B cell (primary cell): ENCODE measurements around the gene GNS. TPM values are rescaled to one million over a fixed set of nuclear protein-coding genes. Genes with fewer than 3 reads are reported as not detected.
"Not testable (repeated sequence)": the region's sequence is repeated elsewhere in the genome, so short reads cannot be mapped to it uniquely, and the experiment has no call there.

Source experiments
- ATAC-seq: fragments of 200-7000 bp; cut with Tn5 transposase; one replicate; pipeline ENCODE4 v1.10.0; 2021; ENCODE audit warnings: low read depth, mild to moderate bottlenecking, moderate number of reproducible peaks, moderate library complexity
- CTCF ChIA-PET: fragments of 350-600 bp; sonication (Branson Sonifier 250); formaldehyde crosslinking; loops from one replicate; lab custom pipeline; 2021; ENCODE audit warnings: antibody characterized with exemption, inconsistent platforms; lab: Charles Lee
- POLR2A ChIA-PET: fragments of 350-600 bp; sonication (Branson Sonifier 250); formaldehyde crosslinking; loops from one replicate; lab custom pipeline; 2021; ENCODE audit warnings: antibody characterized with exemption; lab: Charles Lee
- DNase-seq: peaks from one replicate; pipeline ENCODE4 v3.0.0; 2013
- H2AFZ ChIP-seq: 2 replicates; pipeline ENCODE4 v1.6.1; 2012; ENCODE audit warnings: mild to moderate bottlenecking, low read depth, low read length; ENCODE audit not compliant: insufficient read depth, poor library complexity, severe bottlenecking
- H3K27ac ChIP-seq, 2 donors: 1 replicate in 1 of 2; 2 replicates in 1 of 2; pipeline ENCODE4 v1.5.1; 2012 to 2013; ENCODE audit warnings: low read length in 2 of 2, mild to moderate bottlenecking in 2 of 2, moderate library complexity in 1 of 2
- H3K27me3 ChIP-seq, 4 experiments: fragments of 200-600 bp in 1 of 4; sonication (generic) in 1 of 4; replicated peaks in 1 of 4; 1 replicate in 2 of 4; 2 replicates in 2 of 4; pipeline versions ENCODE4 v1.6.1 to v1.7.0; 2013 to 2016; ENCODE audit warnings: low read length in 3 of 4, mild to moderate bottlenecking in 2 of 4, mixed read lengths in 1 of 4, moderate library complexity in 1 of 4; ENCODE audit not compliant: insufficient read depth in 4 of 4, control insufficient read depth in 3 of 4; ENCODE audit errors: control extremely low read depth in 1 of 4
- H3K36me3 ChIP-seq, 2 experiments: replicated peaks in 1 of 2; 1 replicate in 1 of 2; 2 replicates in 1 of 2; pipeline versions ENCODE4 v1.6.1 to v1.7.1; 2013; ENCODE audit warnings: low read length in 1 of 2; ENCODE audit not compliant: insufficient read depth in 2 of 2, control insufficient read depth in 1 of 2; ENCODE audit errors: control extremely low read depth in 1 of 2, extremely low read depth in 1 of 2
- H3K4me1 ChIP-seq, 2 donors: fragments of 200-600 bp in 1 of 2; sonication (generic) in 1 of 2; 1 replicate in 1 of 2; 2 replicates in 1 of 2; pipeline versions ENCODE4 v1.5.1 to v1.6.1; 2013 to 2017; ENCODE audit warnings: low read length in 2 of 2; ENCODE audit not compliant: control insufficient read depth in 2 of 2, insufficient read depth in 2 of 2
- H3K4me2 ChIP-seq: replicated peaks from 2 replicates; pipeline ENCODE3; 2012; ENCODE audit warnings: mild to moderate bottlenecking, low read depth, low read length; ENCODE audit not compliant: poor library complexity, severe bottlenecking
- H3K4me3 ChIP-seq, 5 experiments: fragments of 200-600 bp in 1 of 5; sonication (generic) in 1 of 5; 1 replicate in 3 of 5; 2 replicates in 2 of 5; pipeline versions ENCODE4 v1.5.1 to v1.7.0; 2011 to 2016; ENCODE audit warnings: low read length in 4 of 5, mild to moderate bottlenecking in 4 of 5, low read depth in 2 of 5, control low read depth in 1 of 5, moderate library complexity in 1 of 5; ENCODE audit not compliant: insufficient read depth in 1 of 5; ENCODE audit errors: control extremely low read depth in 1 of 5, extremely low read depth in 1 of 5
- H3K79me2 ChIP-seq: fragments of 200-600 bp; sonication (generic); one replicate; pipeline ENCODE4 v1.6.0; 2016; ENCODE audit warnings: low read length; ENCODE audit not compliant: control insufficient read depth, insufficient read depth
- H3K9ac ChIP-seq: fragments of 200-600 bp; sonication (generic); 2 replicates; pipeline ENCODE4 v1.6.1; 2017; ENCODE audit warnings: mild to moderate bottlenecking, low read length, moderate library complexity
- H3K9me3 ChIP-seq, 3 donors: one replicate each; pipeline versions ENCODE4 v1.6.1 to v1.7.1; 2013; ENCODE audit warnings: low read length in 2 of 3; ENCODE audit not compliant: control insufficient read depth in 2 of 3, insufficient read depth in 1 of 3; ENCODE audit errors: control extremely low read depth in 1 of 3
- H4K20me1 ChIP-seq: 2 replicates; pipeline ENCODE4 v1.6.0; 2012; ENCODE audit warnings: mild to moderate bottlenecking, low read length; ENCODE audit not compliant: insufficient read depth, control insufficient read depth, poor library complexity, severe bottlenecking
- H3K27ac Mint-ChIP-seq: one replicate; pipeline ENCODE4 v1.8.0; 2021; ENCODE audit warnings: mixed read lengths
- H3K27me3 Mint-ChIP-seq: one replicate; pipeline ENCODE4 v1.8.0; 2021; ENCODE audit warnings: mixed read lengths
- H3K4me1 Mint-ChIP-seq: one replicate; pipeline ENCODE4 v1.8.0; 2021; ENCODE audit warnings: mixed read lengths
- H3K4me3 Mint-ChIP-seq: one replicate; pipeline ENCODE4 v1.8.0; 2021; ENCODE audit warnings: mixed read lengths
- H3K9me3 Mint-ChIP-seq: one replicate; pipeline ENCODE4 v1.8.0; 2022; ENCODE audit warnings: mixed read lengths; ENCODE audit not compliant: insufficient read depth
- EZH2 ChIP-seq: IDR thresholded peaks from 2 replicates; pipeline ENCODE4 v1.6.1; 2012; ENCODE audit warnings: borderline replicate concordance, low read depth, mild to moderate bottlenecking, moderate library complexity, low read length; ENCODE audit not compliant: insufficient read depth, poor library complexity, severe bottlenecking
- intact Hi-C: fragments of 100-400 bp; cut with micrococcal nuclease; formaldehyde crosslinking; loops from one replicate; pipeline ENCODE4 v1.10.0; 2022
- polyA plus RNA-seq: library from polyadenylated mRNA; depleted of rRNA; stranded (reverse); fragments of >200 nt; gene quantifications from 2 replicates; pipeline ENCODE4 v1.2.3, GENCODE V29; 2012
- total RNA-seq, 2 donors: library from RNA; stranded (reverse); fragments of 120-200 nt in 1 of 2; gene quantifications; 1 replicate in 1 of 2; 2 replicates in 1 of 2; pipeline versions ENCODE4 v1.2.3 to v1.2.4, GENCODE V29; 2013 to 2022
- TF ChIP-seq, protein P1 (sequence below): fragments of 200-600 bp; IDR thresholded peaks from one replicate; pipeline ENCODE4 v1.8.0; 2022; ENCODE audit warnings: antibody characterized with exemption, mild to moderate bottlenecking

The GNS gene
- total and polyA plus RNA-seq, 2 donors (not counting 1 experiment from before 2014, with no cell fraction given): 7.0 to 26.7 TPM

DNA sequence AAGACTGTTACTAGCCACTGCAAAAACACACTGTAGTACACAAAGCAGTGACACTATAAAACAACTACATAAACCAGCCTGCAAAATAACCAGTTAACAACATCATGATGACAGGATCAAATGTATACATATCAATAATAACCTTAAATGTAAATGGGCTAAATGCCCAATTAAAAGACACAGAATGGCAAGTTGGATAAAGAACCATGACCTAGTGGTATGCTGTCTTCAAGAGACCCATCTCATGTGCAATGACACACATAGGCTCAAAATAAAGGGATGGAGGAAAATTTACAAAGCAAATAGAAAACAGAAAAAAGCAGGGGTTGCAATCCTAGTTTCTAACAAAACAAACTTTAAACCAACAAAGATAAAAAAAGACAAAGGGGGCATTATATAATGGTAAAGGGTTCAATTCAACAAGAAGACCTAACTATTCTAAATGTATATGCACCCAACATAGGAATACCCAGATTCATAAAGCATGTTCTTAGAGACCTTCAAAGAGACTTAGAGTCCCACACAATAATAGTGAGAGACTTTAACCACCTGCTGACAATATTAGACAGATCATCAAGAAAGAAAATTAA lies 16.0 kb upstream of the GNS start:
- H3K27ac Mint-ChIP-seq, intact Hi-C loops, H3K4me3 Mint-ChIP-seq, POLR2A ChIA-PET, ATAC-seq, H3K9ac ChIP-seq, H3K79me2 ChIP-seq, H3K4me3 ChIP-seq, H2AFZ ChIP-seq, H3K4me1 Mint-ChIP-seq, DNase-seq, H4K20me1 ChIP-seq, H3K4me2 ChIP-seq, H3K36me3 ChIP-seq, H3K27ac ChIP-seq, H3K4me1 ChIP-seq: not testable (repeated sequence)
- CTCF ChIA-PET: interaction anchor here (2.3 kb wide), 1 partner anchor 21 kb away, joined by 10 read pairs; no protein-coding TSS in a partner anchor
- Histone ChIP-seq H3K27me3 (peaks cover 0 to 32% (median 14%) of the 10 kb centered on the region in 4 experiments), H3K9me3 (peaks cover 12 to 25% (median 24%) of the 10 kb centered on the region in 3 donors)
- peaks cover 65% of the 10 kb centered on the region for H3K27me3 Mint-ChIP-seq
- H3K9me3 Mint-ChIP-seq: peaks cover 15% of the 10 kb centered on the region

DNA sequence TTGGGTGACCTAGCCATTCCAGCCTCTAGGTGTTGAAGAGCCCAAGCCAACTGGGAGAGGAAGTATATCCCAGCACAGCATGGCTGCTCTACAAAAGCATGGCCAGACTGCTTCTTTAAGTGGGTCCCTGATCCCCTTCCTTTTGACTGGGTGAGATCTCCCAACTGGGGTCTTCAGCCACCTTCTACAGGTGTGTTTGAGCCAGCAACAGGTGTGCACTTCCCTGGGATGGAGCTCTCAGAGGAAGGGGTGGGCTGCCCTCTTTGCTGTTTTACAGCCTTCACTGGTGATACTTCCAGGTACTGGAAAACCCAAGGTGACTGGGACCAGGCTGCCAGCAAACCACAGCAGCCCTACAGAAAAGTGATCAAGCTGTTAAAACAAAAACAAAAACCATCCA lies 14.2 kb upstream of the GNS start:
- peaks cover 49% of the 10 kb centered on the region for H3K27me3 Mint-ChIP-seq
- H3K9me3 Mint-ChIP-seq: peaks cover 15% of the 10 kb centered on the region

More for the DNA sequence above, 14.2 kb upstream of the GNS start:
- Histone ChIP-seq H3K9ac (no peak overlapping the region), H3K9me3 (peaks cover 12 to 25% (median 24%) of the 10 kb centered on the region in 3 donors), H3K79me2 (no peaks in the 10 kb centered on the region), H3K4me1 (no peaks in the 10 kb centered on the region), H3K36me3 (no peaks in the 10 kb centered on the region), H3K27ac (no peak overlapping the region), H2AFZ (no peak overlapping the region), H4K20me1 (no peaks in the 10 kb centered on the region), H3K4me3 (no peak overlapping the region), H3K4me2 (no peak overlapping the region), H3K27me3 (peaks cover 0 to 21% (median 3%) of the 10 kb centered on the region in 4 experiments)
- intact Hi-C loops: no loop called here
- Mint-ChIP-seq H3K4me1 (no peaks in the 10 kb centered on the region), H3K4me3 (no peak overlapping the region), H3K27ac (no peak overlapping the region)
- TF ChIP-seq EZH2: no peak
- TF ChIP-seq, protein P1, sequence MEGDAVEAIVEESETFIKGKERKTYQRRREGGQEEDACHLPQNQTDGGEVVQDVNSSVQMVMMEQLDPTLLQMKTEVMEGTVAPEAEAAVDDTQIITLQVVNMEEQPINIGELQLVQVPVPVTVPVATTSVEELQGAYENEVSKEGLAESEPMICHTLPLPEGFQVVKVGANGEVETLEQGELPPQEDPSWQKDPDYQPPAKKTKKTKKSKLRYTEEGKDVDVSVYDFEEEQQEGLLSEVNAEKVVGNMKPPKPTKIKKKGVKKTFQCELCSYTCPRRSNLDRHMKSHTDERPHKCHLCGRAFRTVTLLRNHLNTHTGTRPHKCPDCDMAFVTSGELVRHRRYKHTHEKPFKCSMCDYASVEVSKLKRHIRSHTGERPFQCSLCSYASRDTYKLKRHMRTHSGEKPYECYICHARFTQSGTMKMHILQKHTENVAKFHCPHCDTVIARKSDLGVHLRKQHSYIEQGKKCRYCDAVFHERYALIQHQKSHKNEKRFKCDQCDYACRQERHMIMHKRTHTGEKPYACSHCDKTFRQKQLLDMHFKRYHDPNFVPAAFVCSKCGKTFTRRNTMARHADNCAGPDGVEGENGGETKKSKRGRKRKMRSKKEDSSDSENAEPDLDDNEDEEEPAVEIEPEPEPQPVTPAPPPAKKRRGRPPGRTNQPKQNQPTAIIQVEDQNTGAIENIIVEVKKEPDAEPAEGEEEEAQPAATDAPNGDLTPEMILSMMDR: no peak
- ATAC-seq (no peak), DNase-seq (no peak)
- CTCF ChIA-PET: interaction anchor here (3.0 kb wide), 1 partner anchor 8 kb away, joined by 9 read pairs; no protein-coding TSS in a partner anchor
- POLR2A ChIA-PET: no interaction called here
